Kidney capillary endothelial cell (primary cell): ENCODE results near the gene COX7A1.

Source experiments
- DNase-seq: peaks from one replicate; pipeline ENCODE4 v3.0.0-alpha.2; 2018; ENCODE audit warnings: low spot score

COX7A1 gene

GRCh38 chr19:36112678-36113077 lies 39.6 kb downstream of the COX7A1 start:
- DNase-seq, result no peak

GRCh38 chr19:36111200-36111539 lies 41.1 kb downstream of the COX7A1 start:
- DNase-seq, result no peak

- no peak for DNase-seq
These were observed 41.6 kb downstream of the COX7A1 start, which contains the start of gene OVOL3 for GRCh38 chr19:36110487-36111199. Gene OVOL3, plus strand, starts transcription at chr19:36111143. Its CDS starts 60 bp downstream, at chr19:36111203.

- no peak for DNase-seq
These were observed 43.6 kb downstream of the COX7A1 start for GRCh38 chr19:36108684-36109083.

GRCh38 chr19:36106991-36107390 lies 45.3 kb downstream of the COX7A1 start:
- DNase-seq, result no peak

- no peak for DNase-seq
These were observed 45.8 kb downstream of the COX7A1 start for GRCh38 chr19:36106441-36106840.

- no peak for DNase-seq
These were observed 48.2 kb downstream of the COX7A1 start for GRCh38 chr19:36103842-36104552.

GRCh38 chr19:36103040-36103626 lies 49.1 kb downstream of the COX7A1 start:
- DNase-seq, result no peak

GRCh38 chr19:36101550-36102327 lies 50.5 kb downstream of the COX7A1 start:
- DNase-seq, result no peak
